K562 (cell line): ENCODE data around the gene ATXN1.

Experiments
- BRD9 ChIP-seq: fragments of 450-650 bp; IDR thresholded peaks from 2 replicates; pipeline ENCODE4 v1.6.1; 2018; ENCODE audit warnings: low read depth; ENCODE audit not compliant: partially characterized antibody
- CBX5 ChIP-seq: IDR thresholded peaks from 2 replicates; pipeline ENCODE4 v1.6.1; 2014; ENCODE audit warnings: low read depth, borderline replicate concordance
- FOXA3 ChIP-seq, 2 experiments: fragments of 450-650 bp in 1 of 2; sonication (generic) in 1 of 2; formaldehyde crosslinking; IDR thresholded peaks in 1 of 2; conservative IDR thresholded peaks in 1 of 2; 2 replicates each; pipeline versions ENCODE4 v1.4.0 to v1.8.0; 2020 to 2022; ENCODE audit warnings: mild to moderate bottlenecking in 2 of 2, missing genetic modification reagents in 1 of 2
- MXI1 ChIP-seq: IDR thresholded peaks from 2 replicates; pipeline ENCODE4 v1.6.1; 2011; ENCODE audit warnings: low read depth, mild to moderate bottlenecking, improper control_type of control experiment, low read length
- ZNF232 ChIP-seq: sonication (generic); formaldehyde crosslinking; IDR thresholded peaks from 2 replicates; pipeline ENCODE4 v1.8.0; 2022; ENCODE audit warnings: mild to moderate bottlenecking, missing genetic modification reagents
- ZNF408 ChIP-seq: fragments of 250-450 bp; sonication (Bioruptor Pico); IDR thresholded peaks from 2 replicates; pipeline ENCODE4 v1.4.0; 2020; ENCODE audit warnings: low read depth, mild to moderate bottlenecking, moderate library complexity
- TF ChIP-seq, protein P1 (sequence below), 3 experiments: IDR thresholded peaks in 2 of 3; conservative IDR thresholded peaks in 1 of 3; 2 replicates each; pipeline ENCODE4 v1.5.1; 2011 to 2012; ENCODE audit warnings: low read length in 3 of 3, mild to moderate bottlenecking in 3 of 3, control low read depth in 2 of 3, improper control_type of control experiment in 1 of 3, inconsistent platforms in 1 of 3, low read depth in 1 of 3, mixed read lengths in 1 of 3, moderate library complexity in 1 of 3; ENCODE audit not compliant: insufficient read depth in 2 of 3
- TF ChIP-seq, protein P2 (sequence below): sonication (generic); formaldehyde crosslinking; IDR thresholded peaks from 2 replicates; pipeline ENCODE4 v1.8.1; 2022; ENCODE audit warnings: missing genetic modification reagents

DNA sequence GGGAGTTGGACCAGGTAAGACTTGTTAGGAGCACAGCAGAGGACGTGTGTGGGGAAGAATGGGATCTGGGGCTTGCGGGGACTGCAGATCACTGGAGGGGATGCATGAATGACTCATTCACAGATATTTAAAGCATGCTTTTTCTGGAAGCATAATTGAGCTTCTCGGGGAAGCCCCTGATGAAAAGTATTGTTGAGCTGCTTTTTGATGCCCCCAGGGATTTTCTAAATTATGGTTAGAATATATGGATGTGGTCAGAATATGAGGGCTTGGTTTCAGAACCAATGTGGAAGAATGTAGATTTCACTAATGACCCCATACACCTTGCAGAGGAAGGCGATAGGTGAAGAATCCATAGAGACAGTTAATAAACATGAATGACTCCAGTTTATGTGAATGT lies 486.8 kb downstream of the ATXN1 start:
- TF ChIP-seq CBX5 (no peak), ZNF232 (CRISPR knock-in tag) (no peak), FOXA3 (CRISPR knock-in tag; conservative IDR thresholded peaks at IDR 0.05 in 1 of 2, IDR thresholded peaks at IDR 0.05 in 1 of 2) (no peak), ZNF408 (CRISPR knock-in tag) (no peak), MXI1 (no peak), BRD9 (no peak)
- TF ChIP-seq, protein P1, sequence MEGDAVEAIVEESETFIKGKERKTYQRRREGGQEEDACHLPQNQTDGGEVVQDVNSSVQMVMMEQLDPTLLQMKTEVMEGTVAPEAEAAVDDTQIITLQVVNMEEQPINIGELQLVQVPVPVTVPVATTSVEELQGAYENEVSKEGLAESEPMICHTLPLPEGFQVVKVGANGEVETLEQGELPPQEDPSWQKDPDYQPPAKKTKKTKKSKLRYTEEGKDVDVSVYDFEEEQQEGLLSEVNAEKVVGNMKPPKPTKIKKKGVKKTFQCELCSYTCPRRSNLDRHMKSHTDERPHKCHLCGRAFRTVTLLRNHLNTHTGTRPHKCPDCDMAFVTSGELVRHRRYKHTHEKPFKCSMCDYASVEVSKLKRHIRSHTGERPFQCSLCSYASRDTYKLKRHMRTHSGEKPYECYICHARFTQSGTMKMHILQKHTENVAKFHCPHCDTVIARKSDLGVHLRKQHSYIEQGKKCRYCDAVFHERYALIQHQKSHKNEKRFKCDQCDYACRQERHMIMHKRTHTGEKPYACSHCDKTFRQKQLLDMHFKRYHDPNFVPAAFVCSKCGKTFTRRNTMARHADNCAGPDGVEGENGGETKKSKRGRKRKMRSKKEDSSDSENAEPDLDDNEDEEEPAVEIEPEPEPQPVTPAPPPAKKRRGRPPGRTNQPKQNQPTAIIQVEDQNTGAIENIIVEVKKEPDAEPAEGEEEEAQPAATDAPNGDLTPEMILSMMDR (IDR thresholded peaks at IDR 0.05 in 2 of 3, conservative IDR thresholded peaks at IDR 0.05 in 1 of 3; ENCODE audit: insufficient read depth in 2 of 3, low read depth in 1 of 3, low read length in 3 of 3) = no peak
- TF ChIP-seq, protein P2, sequence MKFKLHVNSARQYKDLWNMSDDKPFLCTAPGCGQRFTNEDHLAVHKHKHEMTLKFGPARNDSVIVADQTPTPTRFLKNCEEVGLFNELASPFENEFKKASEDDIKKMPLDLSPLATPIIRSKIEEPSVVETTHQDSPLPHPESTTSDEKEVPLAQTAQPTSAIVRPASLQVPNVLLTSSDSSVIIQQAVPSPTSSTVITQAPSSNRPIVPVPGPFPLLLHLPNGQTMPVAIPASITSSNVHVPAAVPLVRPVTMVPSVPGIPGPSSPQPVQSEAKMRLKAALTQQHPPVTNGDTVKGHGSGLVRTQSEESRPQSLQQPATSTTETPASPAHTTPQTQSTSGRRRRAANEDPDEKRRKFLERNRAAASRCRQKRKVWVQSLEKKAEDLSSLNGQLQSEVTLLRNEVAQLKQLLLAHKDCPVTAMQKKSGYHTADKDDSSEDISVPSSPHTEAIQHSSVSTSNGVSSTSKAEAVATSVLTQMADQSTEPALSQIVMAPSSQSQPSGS (CRISPR knock-in tag) = no peak
